D721Med (cell line): ENCODE measurements around the gene CGB7.
A peak's percentile ranks its signal among the peaks of the same experiment; 100 is the strongest.
"Not testable (repeated sequence)": the region's sequence is repeated elsewhere in the genome, so short reads cannot be mapped to it uniquely, and the experiment has no call there.

Experiments used
- DNase-seq: peaks from one replicate; pipeline ENCODE4 v3.0.0; 2011; ENCODE audit warnings: low spot score; ENCODE audit not compliant: insufficient read length
- FAIRE-seq: peaks from 2 replicates; lab custom pipeline; 2011; peaks lifted over from hg19 to GRCh38; lab: Jason Lieb, UNC
- TF ChIP-seq, protein P1 (sequence below): IDR thresholded peaks from 2 replicates; pipeline ENCODE4 v1.5.1; 2012; ENCODE audit warnings: mild to moderate bottlenecking, control low read depth; ENCODE audit not compliant: insufficient read depth; ENCODE audit errors: missing control alignments

The CGB7 gene

DNA sequence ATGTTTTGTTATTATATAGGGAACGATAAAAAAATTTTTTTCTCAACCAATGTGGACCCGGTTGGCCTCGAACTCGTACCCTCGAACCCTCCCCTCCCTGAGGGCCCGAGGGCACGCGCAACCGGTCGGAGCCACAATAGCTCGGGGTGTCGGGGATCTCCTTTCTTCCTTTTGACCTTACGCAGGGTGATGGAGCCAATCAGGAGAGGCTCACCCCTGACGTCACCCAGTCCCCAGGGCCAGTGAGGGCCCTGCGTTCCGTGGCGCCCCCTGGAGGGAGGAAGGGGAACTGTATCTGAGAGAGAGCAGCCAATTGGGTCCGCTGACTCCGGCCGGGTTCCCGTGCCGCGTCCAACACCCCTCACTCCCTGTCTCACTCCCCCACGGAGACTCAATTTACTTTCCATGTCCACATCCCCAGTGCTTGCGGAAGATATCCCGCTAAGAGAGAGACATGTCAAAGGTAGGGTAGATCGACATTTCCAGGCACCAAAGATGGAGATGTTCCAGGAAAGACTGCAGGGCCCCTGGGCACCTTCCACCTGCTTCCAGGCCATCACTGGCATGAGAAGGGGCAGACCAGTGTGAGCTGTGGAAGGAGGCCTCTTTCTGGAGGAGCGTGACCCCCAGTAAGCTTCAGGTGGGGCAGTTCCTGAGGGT, 25.8 kb downstream of the CGB7 start, which contains the start of gene CGB2:
TSS of gene CGB2 (plus strand) at position 249 of the 660 bp plus-strand sequence. CDS start at position 455, 206 bp downstream.
- DNase-seq, FAIRE-seq: not testable (repeated sequence)
- TF ChIP-seq, protein P1, sequence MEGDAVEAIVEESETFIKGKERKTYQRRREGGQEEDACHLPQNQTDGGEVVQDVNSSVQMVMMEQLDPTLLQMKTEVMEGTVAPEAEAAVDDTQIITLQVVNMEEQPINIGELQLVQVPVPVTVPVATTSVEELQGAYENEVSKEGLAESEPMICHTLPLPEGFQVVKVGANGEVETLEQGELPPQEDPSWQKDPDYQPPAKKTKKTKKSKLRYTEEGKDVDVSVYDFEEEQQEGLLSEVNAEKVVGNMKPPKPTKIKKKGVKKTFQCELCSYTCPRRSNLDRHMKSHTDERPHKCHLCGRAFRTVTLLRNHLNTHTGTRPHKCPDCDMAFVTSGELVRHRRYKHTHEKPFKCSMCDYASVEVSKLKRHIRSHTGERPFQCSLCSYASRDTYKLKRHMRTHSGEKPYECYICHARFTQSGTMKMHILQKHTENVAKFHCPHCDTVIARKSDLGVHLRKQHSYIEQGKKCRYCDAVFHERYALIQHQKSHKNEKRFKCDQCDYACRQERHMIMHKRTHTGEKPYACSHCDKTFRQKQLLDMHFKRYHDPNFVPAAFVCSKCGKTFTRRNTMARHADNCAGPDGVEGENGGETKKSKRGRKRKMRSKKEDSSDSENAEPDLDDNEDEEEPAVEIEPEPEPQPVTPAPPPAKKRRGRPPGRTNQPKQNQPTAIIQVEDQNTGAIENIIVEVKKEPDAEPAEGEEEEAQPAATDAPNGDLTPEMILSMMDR = peak; percentile 5

DNA sequence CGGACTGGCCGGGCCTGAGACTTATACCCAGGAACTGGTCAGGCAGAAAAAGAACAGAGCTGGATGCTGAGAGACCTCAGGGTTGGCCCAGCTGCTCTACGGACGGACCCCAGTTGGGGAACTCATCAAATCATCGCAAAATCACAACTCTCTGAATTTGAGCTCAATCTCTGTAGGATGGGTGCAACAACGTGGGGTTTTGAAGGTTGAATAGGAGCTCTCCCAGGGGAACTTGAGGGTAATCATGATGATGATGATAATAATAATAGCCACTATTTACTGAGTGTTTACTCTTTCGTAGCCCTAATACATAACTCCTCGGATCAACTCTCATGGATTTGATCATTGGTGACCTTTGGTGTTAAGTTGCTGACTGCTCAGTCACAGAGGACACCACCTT, 27.2 kb downstream of the CGB7 start:
- not testable (repeated sequence) for DNase-seq, FAIRE-seq

DNA sequence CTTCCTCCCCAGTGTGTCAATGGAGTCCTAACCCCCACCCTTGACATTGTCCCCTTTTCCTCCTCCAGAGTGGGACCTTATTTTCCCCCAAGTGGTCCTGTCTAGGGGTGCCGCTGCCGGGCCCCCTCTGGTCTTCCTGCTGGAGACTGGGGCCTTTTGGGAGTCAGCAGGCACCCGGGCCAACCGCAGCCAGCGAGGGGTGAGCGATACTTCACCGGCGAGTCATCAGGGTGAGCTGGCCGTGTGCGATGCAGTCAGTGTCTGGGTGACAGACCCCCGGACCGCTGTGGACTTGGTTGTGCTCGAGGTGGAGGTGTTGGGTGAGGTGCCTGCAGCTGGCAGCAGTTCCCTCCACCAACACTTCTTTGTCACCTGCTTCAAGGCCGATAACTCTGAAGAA, 27.8 kb downstream of the CGB7 start:
- not testable (repeated sequence) for DNase-seq, FAIRE-seq

DNA sequence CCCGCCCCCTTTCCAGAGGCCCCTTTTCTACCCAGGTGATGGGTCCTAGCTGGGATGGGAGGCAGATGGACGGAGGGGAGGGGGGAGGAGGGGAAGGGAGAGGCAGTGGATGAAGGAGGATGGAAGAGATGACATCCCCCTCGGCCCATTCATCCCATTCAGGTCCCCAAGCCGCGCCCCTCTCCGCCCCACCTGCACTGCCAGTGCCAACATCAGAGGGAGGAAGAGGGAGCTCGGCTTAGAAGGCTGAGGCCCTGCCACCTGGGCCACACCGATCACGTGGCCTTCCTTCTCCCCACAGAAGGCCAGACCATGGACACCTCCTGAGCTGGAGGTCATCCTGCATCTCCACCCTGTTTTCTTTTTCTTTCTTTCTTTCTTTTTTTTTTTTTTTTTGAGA, 28.9 kb downstream of the CGB7 start:
- not testable (repeated sequence) for DNase-seq, FAIRE-seq

DNA sequence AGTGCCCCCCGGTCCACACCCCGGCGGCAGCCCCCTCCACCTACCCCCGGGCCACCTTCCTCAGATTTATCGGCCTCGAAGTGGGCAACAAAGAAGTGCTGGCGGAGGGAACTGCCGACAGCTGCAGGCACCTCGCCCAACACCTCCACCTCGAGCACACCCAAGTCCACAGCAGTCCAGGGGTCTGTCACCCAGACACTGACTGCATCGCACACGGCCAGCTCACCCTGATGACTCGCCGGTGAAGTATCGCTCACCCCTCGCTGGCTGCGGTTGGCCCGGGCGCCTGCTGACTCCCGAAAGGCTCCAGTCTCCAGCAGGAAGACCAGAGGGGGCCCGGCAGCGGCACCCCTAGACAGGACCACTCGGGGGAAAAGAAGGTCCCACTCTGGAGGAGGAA, 31.9 kb downstream of the CGB7 start:
- DNase-seq, FAIRE-seq: not testable (repeated sequence)

DNA sequence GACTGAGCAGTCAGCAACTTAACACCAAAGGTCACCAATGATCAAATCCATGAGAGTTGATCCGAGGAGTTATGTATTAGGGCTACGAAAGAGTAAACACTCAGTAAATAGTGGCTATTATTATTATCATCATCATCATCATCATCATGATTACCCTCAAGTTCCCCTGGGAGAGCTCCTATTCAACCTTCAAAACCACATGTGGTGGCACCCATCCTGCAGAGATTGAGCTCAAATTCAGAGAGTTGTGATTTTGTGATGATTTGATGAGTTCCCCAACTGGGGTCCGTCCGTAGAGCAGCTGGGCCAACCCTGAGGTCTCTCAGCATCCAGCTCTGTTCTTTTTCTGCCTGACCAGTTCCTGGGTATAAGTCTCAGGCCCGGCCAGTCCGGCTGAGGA, 32.5 kb downstream of the CGB7 start:
- FAIRE-seq, DNase-seq: not testable (repeated sequence)

DNA sequence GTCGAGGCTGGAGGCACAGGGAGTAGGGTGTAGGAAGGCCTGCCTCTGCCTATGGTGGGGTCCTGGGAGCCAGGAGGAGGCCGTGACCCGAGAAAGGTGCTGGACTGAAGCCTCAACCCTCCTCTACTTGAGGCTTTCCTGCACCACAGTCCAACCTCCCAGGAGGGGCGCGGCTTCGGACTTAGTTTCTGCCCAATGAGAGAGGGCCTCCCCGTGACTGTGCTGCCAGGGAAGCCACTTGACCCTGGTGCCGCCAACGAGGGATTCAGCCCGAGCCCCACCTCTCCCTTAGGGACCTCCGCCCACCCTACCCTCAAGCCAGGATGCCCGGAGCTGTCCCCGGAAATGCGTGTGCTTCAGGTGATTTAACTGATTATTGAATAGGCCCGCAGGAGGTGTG, 33.3 kb downstream of the CGB7 start, which contains the start of gene CGB3:
TSS of gene CGB3 (minus strand) at position 101 of the 400 bp plus-strand sequence. CDS start 362 bp downstream, outside the sequence.
- not testable (repeated sequence) for FAIRE-seq, DNase-seq

DNA sequence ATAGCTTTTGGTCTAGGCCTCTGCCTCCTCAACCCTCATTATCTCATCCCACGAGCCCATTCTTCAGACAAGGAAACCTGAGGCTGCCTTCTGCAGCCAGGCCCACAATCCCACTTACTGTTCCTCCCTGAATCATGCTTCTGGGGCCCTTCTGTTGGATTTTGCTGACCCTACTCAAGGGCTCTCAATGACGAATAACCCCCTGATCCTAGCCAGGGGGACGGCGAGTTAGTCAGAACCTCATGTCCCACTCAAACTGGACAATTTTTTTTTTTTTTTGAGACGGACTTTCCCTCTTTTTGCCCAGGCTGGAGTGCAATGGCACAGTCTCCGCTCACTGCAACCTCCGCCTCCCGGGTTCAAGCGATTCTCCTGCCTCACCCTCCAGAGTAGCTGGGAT, 35.4 kb downstream of the CGB7 start:
- FAIRE-seq = no peak

DNA sequence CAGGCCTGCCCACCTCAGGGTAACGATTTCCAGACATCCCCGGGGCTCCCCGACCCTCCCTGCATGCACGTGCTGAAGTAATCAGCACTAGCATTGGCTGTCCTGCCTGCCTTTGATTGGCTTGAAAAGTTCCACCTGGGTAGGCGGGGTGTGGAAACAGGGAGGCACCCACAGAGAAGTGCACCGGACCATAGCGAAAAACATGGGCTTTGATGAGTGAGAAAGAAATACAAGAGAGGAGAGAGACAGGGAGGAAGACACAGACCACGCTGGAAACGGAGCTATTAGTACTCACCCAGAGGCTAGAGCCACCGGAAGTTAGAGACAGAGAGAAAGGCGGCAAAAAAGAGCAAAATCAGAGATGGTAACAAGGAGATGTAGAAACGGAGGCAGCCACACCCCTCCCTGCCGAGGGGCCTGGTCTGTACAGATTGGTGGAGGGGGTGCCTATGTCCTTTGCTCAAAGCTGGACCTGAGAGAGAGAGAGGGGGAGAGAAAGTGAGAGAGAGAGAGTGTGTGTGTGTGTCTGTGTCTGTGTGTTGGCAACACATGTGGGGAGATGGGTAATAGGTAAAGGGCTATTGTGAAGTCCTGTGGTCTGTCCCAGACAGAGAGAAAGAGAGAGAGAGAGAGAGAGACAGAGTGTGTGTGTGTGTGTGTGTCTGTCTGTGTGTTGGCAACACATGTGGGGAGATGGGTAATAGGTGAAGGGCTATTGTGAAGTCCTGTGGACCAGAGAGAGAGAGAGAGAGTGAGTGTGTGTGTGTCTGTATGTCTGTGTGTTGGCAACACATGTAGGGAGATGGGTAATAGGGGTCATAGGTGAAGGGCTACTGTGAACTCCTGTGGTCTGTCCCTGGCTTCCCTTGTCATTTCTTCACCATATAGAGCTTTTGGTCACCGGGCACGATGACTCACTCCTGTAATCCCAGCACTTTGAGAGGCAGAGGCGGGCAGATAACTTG, 36.3 kb downstream of the CGB7 start:
- TF ChIP-seq, protein P1 = no peak
- DNase-seq = no peak
- FAIRE-seq = no peak

More for the DNA sequence above, 35.4 kb downstream of the CGB7 start:
- DNase-seq = no peak
- TF ChIP-seq, protein P1 = no peak

DNA sequence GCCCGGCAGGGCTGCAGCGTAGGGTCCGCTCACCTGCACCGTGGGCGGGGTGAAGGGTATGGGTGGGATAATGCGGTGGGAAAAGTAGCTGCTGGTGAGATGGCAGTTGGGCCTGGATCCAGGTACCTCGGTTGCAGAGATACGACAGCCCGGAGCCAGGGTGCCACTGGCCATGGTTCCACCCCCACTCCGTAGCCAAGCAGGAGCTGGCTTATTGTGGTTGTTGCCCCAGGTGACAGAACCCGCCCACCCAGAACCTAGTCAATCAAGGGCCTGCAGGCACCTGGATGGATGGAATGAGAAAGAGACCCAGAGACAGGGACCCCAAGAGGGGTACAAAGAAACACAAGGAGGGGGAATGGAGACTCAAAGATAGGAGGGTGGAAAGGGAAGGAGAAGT, 37.2 kb downstream of the CGB7 start:
- FAIRE-seq = no peak
- DNase-seq = no peak

More for the DNA sequence above, 37.2 kb downstream of the CGB7 start:
- TF ChIP-seq, protein P1 = no peak
